ENCODE results near the gene C6orf136. TPM values are rescaled to one million over a fixed set of nuclear protein-coding genes. Genes with fewer than 3 reads are reported as not detected.

C6orf136 gene
- total and polyA plus RNA-seq, 9 of the 15 experiments (the other 6 are each of a cell fraction or from before 2014, with no cell fraction given), result 14.1 to 63.1 (median 18.4) TPM

DNA sequence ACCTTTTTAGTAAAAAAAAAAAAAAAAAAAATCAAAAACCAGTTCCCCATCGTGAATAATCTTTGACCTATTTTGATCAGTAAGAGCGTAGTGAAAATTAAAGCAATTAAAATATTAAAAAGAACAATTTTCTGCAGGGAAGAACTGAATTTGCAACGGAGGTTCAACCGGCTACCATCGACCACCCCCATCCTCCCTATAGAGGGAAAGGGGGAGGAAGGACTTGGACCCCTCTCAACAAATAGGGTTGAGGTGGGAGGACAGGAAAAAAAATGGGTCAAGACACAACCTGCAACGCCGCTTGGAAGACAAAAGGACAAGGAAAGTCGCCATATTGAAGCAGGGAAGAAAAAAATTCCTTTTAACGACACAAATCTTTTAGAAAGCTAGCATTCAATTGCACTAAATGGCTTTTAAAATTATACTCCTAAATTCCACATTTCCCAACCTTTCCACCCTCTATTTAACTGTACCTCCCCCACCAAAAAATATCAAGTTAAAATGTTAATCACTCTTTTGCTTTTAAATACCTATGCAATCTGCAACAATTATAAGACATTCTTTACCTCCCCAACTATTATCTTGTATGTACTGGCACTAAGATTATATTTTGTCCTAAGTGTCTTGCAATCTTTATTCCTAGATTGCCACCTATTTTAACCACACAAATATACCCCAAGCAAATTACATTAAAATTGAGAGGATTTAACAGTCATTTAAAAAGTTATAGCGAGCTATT is 31.5 kb upstream of the C6orf136 start (continued):
- TF ChIP-seq, protein P1, sequence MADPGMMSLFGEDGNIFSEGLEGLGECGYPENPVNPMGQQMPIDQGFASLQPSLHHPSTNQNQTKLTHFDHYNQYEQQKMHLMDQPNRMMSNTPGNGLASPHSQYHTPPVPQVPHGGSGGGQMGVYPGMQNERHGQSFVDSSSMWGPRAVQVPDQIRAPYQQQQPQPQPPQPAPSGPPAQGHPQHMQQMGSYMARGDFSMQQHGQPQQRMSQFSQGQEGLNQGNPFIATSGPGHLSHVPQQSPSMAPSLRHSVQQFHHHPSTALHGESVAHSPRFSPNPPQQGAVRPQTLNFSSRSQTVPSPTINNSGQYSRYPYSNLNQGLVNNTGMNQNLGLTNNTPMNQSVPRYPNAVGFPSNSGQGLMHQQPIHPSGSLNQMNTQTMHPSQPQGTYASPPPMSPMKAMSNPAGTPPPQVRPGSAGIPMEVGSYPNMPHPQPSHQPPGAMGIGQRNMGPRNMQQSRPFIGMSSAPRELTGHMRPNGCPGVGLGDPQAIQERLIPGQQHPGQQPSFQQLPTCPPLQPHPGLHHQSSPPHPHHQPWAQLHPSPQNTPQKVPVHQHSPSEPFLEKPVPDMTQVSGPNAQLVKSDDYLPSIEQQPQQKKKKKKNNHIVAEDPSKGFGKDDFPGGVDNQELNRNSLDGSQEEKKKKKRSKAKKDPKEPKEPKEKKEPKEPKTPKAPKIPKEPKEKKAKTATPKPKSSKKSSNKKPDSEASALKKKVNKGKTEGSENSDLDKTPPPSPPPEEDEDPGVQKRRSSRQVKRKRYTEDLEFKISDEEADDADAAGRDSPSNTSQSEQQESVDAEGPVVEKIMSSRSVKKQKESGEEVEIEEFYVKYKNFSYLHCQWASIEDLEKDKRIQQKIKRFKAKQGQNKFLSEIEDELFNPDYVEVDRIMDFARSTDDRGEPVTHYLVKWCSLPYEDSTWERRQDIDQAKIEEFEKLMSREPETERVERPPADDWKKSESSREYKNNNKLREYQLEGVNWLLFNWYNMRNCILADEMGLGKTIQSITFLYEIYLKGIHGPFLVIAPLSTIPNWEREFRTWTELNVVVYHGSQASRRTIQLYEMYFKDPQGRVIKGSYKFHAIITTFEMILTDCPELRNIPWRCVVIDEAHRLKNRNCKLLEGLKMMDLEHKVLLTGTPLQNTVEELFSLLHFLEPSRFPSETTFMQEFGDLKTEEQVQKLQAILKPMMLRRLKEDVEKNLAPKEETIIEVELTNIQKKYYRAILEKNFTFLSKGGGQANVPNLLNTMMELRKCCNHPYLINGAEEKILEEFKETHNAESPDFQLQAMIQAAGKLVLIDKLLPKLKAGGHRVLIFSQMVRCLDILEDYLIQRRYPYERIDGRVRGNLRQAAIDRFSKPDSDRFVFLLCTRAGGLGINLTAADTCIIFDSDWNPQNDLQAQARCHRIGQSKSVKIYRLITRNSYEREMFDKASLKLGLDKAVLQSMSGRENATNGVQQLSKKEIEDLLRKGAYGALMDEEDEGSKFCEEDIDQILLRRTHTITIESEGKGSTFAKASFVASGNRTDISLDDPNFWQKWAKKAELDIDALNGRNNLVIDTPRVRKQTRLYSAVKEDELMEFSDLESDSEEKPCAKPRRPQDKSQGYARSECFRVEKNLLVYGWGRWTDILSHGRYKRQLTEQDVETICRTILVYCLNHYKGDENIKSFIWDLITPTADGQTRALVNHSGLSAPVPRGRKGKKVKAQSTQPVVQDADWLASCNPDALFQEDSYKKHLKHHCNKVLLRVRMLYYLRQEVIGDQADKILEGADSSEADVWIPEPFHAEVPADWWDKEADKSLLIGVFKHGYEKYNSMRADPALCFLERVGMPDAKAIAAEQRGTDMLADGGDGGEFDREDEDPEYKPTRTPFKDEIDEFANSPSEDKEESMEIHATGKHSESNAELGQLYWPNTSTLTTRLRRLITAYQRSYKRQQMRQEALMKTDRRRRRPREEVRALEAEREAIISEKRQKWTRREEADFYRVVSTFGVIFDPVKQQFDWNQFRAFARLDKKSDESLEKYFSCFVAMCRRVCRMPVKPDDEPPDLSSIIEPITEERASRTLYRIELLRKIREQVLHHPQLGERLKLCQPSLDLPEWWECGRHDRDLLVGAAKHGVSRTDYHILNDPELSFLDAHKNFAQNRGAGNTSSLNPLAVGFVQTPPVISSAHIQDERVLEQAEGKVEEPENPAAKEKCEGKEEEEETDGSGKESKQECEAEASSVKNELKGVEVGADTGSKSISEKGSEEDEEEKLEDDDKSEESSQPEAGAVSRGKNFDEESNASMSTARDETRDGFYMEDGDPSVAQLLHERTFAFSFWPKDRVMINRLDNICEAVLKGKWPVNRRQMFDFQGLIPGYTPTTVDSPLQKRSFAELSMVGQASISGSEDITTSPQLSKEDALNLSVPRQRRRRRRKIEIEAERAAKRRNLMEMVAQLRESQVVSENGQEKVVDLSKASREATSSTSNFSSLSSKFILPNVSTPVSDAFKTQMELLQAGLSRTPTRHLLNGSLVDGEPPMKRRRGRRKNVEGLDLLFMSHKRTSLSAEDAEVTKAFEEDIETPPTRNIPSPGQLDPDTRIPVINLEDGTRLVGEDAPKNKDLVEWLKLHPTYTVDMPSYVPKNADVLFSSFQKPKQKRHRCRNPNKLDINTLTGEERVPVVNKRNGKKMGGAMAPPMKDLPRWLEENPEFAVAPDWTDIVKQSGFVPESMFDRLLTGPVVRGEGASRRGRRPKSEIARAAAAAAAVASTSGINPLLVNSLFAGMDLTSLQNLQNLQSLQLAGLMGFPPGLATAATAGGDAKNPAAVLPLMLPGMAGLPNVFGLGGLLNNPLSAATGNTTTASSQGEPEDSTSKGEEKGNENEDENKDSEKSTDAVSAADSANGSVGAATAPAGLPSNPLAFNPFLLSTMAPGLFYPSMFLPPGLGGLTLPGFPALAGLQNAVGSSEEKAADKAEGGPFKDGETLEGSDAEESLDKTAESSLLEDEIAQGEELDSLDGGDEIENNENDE (IDR thresholded peaks at IDR 0.05; ENCODE audit: low read depth, low read length), result no peak
- TF ChIP-seq, protein P2, sequence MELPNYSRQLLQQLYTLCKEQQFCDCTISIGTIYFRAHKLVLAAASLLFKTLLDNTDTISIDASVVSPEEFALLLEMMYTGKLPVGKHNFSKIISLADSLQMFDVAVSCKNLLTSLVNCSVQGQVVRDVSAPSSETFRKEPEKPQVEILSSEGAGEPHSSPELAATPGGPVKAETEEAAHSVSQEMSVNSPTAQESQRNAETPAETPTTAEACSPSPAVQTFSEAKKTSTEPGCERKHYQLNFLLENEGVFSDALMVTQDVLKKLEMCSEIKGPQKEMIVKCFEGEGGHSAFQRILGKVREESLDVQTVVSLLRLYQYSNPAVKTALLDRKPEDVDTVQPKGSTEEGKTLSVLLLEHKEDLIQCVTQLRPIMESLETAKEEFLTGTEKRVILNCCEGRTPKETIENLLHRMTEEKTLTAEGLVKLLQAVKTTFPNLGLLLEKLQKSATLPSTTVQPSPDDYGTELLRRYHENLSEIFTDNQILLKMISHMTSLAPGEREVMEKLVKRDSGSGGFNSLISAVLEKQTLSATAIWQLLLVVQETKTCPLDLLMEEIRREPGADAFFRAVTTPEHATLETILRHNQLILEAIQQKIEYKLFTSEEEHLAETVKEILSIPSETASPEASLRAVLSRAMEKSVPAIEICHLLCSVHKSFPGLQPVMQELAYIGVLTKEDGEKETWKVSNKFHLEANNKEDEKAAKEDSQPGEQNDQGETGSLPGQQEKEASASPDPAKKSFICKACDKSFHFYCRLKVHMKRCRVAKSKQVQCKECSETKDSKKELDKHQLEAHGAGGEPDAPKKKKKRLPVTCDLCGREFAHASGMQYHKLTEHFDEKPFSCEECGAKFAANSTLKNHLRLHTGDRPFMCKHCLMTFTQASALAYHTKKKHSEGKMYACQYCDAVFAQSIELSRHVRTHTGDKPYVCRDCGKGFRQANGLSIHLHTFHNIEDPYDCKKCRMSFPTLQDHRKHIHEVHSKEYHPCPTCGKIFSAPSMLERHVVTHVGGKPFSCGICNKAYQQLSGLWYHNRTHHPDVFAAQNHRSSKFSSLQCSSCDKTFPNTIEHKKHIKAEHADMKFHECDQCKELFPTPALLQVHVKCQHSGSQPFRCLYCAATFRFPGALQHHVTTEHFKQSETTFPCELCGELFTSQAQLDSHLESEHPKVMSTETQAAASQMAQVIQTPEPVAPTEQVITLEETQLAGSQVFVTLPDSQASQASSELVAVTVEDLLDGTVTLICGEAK (IDR thresholded peaks at IDR 0.05), result peak; percentile 36; the same call in 1 of the 2 replicates
- TF ChIP-seq, protein P2 (CRISPR knock-in tag; IDR thresholded peaks at IDR 0.05), result no peak
- TF ChIP-seq L3MBTL2 (IDR thresholded peaks at IDR 0.05), result no peak
- no peak for TF ChIP-seq SMAD2 (IDR thresholded peaks at IDR 0.05; ENCODE audit: low read depth, low read length)
- TF ChIP-seq PRPF4 (IDR thresholded peaks at IDR 0.05; ENCODE audit: insufficient read depth, low read depth, low read length, poor library complexity, severe bottlenecking), result no peak

Data from K562 (cell line).